ENCODE measurements around the gene GCSAM. TPM values are rescaled to one million over a fixed set of nuclear protein-coding genes. Genes with fewer than 3 reads are reported as not detected.

Gene GCSAM
- polyA plus RNA-seq, 2 of the 4 experiments (the other 2 are of a cell fraction): not detected

- 40% methylated on average over 1 of the region's 1 CpG for WGBS (ENCODE audit: missing lambda C conversion rate)
- no peak for TF ChIP-seq ATOH8 (CRISPR knock-in tag; IDR thresholded peaks at IDR 0.05; ENCODE audit: low read depth)
- no peak for TF ChIP-seq HDAC2 (IDR thresholded peaks at IDR 0.05)
- TF ChIP-seq CBX8 (IDR thresholded peaks at IDR 0.05): no peak
- TF ChIP-seq REST (IDR thresholded peaks at IDR 0.05): no peak
- TF ChIP-seq ELK1 (IDR thresholded peaks at IDR 0.05; ENCODE audit: low read depth, low read length): no peak
- TF ChIP-seq RAD21 (conservative IDR thresholded peaks at IDR 0.05 in 1 of 2, IDR thresholded peaks at IDR 0.05 in 1 of 2): no peak
- TF ChIP-seq PHF8 (IDR thresholded peaks at IDR 0.05; ENCODE audit: borderline replicate concordance, low read depth): no peak
- Histone ChIP-seq H3K4me2 (no peak overlapping the region), H3K27ac (no peak overlapping the region), H3K9me3 (peaks cover 26% of the 10 kb centered on the region), H3K4me3 (no peak overlapping the region), H3K4me1 (no peaks in the 10 kb centered on the region)
- POLR2A ChIA-PET: no interaction called here
- ATAC-seq (no peak), DNase-seq (ENCODE audit: low read depth in 1 of 2, low spot score in 1 of 2) (no peak), FAIRE-seq (no peak)
- CTCF ChIA-PET: interaction anchor here (0.9 kb wide), 1 partner anchor 149 kb away, joined by 3 read pairs; no protein-coding TSS in a partner anchor
Measured at GRCh38 chr3:112143251-112143650, 10.2 kb upstream of the GCSAM start.

GRCh38 chr3:112141293-112141692, 8.2 kb upstream of the GCSAM start:
- H3K4me2 ChIP-seq: no peak overlapping the region
- no peaks in the 10 kb centered on the region for H3K4me1 ChIP-seq
- no peak overlapping the region for H3K4me3 ChIP-seq
- no peak overlapping the region for H3K27ac ChIP-seq
- FAIRE-seq (no peak), DNase-seq (ENCODE audit: low read depth in 1 of 2, low spot score in 1 of 2) (no peak), ATAC-seq (no peak)
- ChIA-PET CTCF (no interaction called here), POLR2A (no interaction called here)
- TF ChIP-seq HOXB13 (CRISPR knock-in tag; IDR thresholded peaks at IDR 0.05; ENCODE audit: low read depth) (no peak), SREBF2 (IDR thresholded peaks at IDR 0.05) (no peak), HOXB5 (CRISPR knock-in tag; IDR thresholded peaks at IDR 0.05) (no peak), HOXA7 (CRISPR knock-in tag; IDR thresholded peaks at IDR 0.05) (no peak)
- 30% methylated on average over 2 of the region's 2 CpGs for WGBS (ENCODE audit: missing lambda C conversion rate)
- peaks cover 15% of the 10 kb centered on the region; the same call in 2 of the 3 replicates for H3K9me3 ChIP-seq

- H3K27ac ChIP-seq: no peak overlapping the region
- 27% methylated on average over 1 of the region's 1 CpG for WGBS (ENCODE audit: missing lambda C conversion rate)
- ChIA-PET CTCF (no interaction called here), POLR2A (no interaction called here)
- H3K9me3 ChIP-seq: peaks cover 11% of the 10 kb centered on the region; the same call in 2 of the 3 replicates
- H3K4me3 ChIP-seq: no peak overlapping the region
- TF ChIP-seq ZSCAN20 (CRISPR knock-in tag; IDR thresholded peaks at IDR 0.05) (no peak), CHD2 (IDR thresholded peaks at IDR 0.05; ENCODE audit: low read length, partially characterized antibody) (no peak), EP300 (IDR thresholded peaks at IDR 0.05) (no peak), HOXB13 (CRISPR knock-in tag; IDR thresholded peaks at IDR 0.05; ENCODE audit: low read depth) (no peak)
- no peak overlapping the region for H3K4me2 ChIP-seq
- FAIRE-seq (no peak), ATAC-seq (no peak), DNase-seq (ENCODE audit: low read depth in 1 of 2, low spot score in 1 of 2) (no peak)
- no peaks in the 10 kb centered on the region for H3K4me1 ChIP-seq
Measured at GRCh38 chr3:112140584-112140983, 7.5 kb upstream of the GCSAM start.
